PC-9 (cell line): Measurements from ENCODE around the gene TEX261.

Source experiments
- CTCF ChIP-seq: fragments of 200-600 bp; sonication (generic); conservative IDR thresholded peaks from 2 replicates; pipeline ENCODE4 v1.6.1; 2017; ENCODE audit warnings: mixed run types, antibody characterized with exemption, mild to moderate bottlenecking, moderate library complexity
- EZH2 ChIP-seq: fragments of 200-600 bp; sonication (generic); IDR thresholded peaks from 2 replicates; pipeline ENCODE4 v1.8.0; 2017; ENCODE audit warnings: antibody characterized with exemption, low read depth

GRCh38 chr2:70982971-70983370 lies 11.7 kb downstream of the TEX261 start:
- TF ChIP-seq EZH2 (no peak), CTCF (no peak)
